B cell (primary cell): ENCODE results near the gene NPAS2. TPM values are rescaled to one million over a fixed set of nuclear protein-coding genes. Genes with fewer than 3 reads are reported as not detected.

Experiments
- ATAC-seq: fragments of 200-7000 bp; cut with Tn5 transposase; one replicate; pipeline ENCODE4 v1.10.0; 2021; ENCODE audit warnings: low read depth, mild to moderate bottlenecking, moderate number of reproducible peaks, moderate library complexity
- CTCF ChIA-PET: fragments of 350-600 bp; sonication (Branson Sonifier 250); formaldehyde crosslinking; loops from one replicate; lab custom pipeline; 2021; ENCODE audit warnings: antibody characterized with exemption, inconsistent platforms; lab: Charles Lee
- POLR2A ChIA-PET: fragments of 350-600 bp; sonication (Branson Sonifier 250); formaldehyde crosslinking; loops from one replicate; lab custom pipeline; 2021; ENCODE audit warnings: antibody characterized with exemption; lab: Charles Lee
- DNase-seq: peaks from one replicate; pipeline ENCODE4 v3.0.0; 2013
- H2AFZ ChIP-seq: 2 replicates; pipeline ENCODE4 v1.6.1; 2012; ENCODE audit warnings: mild to moderate bottlenecking, low read depth, low read length; ENCODE audit not compliant: insufficient read depth, poor library complexity, severe bottlenecking
- H3K27ac ChIP-seq, 2 donors: 1 replicate in 1 of 2; 2 replicates in 1 of 2; pipeline ENCODE4 v1.5.1; 2012 to 2013; ENCODE audit warnings: low read length in 2 of 2, mild to moderate bottlenecking in 2 of 2, moderate library complexity in 1 of 2
- H3K27me3 ChIP-seq, 4 experiments: fragments of 200-600 bp in 1 of 4; sonication (generic) in 1 of 4; replicated peaks in 1 of 4; 1 replicate in 2 of 4; 2 replicates in 2 of 4; pipeline versions ENCODE4 v1.6.1 to v1.7.0; 2013 to 2016; ENCODE audit warnings: low read length in 3 of 4, mild to moderate bottlenecking in 2 of 4, mixed read lengths in 1 of 4, moderate library complexity in 1 of 4; ENCODE audit not compliant: insufficient read depth in 4 of 4, control insufficient read depth in 3 of 4; ENCODE audit errors: control extremely low read depth in 1 of 4
- H3K36me3 ChIP-seq, 2 experiments: replicated peaks in 1 of 2; 1 replicate in 1 of 2; 2 replicates in 1 of 2; pipeline versions ENCODE4 v1.6.1 to v1.7.1; 2013; ENCODE audit warnings: low read length in 1 of 2; ENCODE audit not compliant: insufficient read depth in 2 of 2, control insufficient read depth in 1 of 2; ENCODE audit errors: control extremely low read depth in 1 of 2, extremely low read depth in 1 of 2
- H3K4me1 ChIP-seq, 2 donors: fragments of 200-600 bp in 1 of 2; sonication (generic) in 1 of 2; 1 replicate in 1 of 2; 2 replicates in 1 of 2; pipeline versions ENCODE4 v1.5.1 to v1.6.1; 2013 to 2017; ENCODE audit warnings: low read length in 2 of 2; ENCODE audit not compliant: control insufficient read depth in 2 of 2, insufficient read depth in 2 of 2
- H3K4me2 ChIP-seq: replicated peaks from 2 replicates; pipeline ENCODE3; 2012; ENCODE audit warnings: mild to moderate bottlenecking, low read depth, low read length; ENCODE audit not compliant: poor library complexity, severe bottlenecking
- H3K4me3 ChIP-seq, 5 experiments: fragments of 200-600 bp in 1 of 5; sonication (generic) in 1 of 5; 1 replicate in 3 of 5; 2 replicates in 2 of 5; pipeline versions ENCODE4 v1.5.1 to v1.7.0; 2011 to 2016; ENCODE audit warnings: low read length in 4 of 5, mild to moderate bottlenecking in 4 of 5, low read depth in 2 of 5, control low read depth in 1 of 5, moderate library complexity in 1 of 5; ENCODE audit not compliant: insufficient read depth in 1 of 5; ENCODE audit errors: control extremely low read depth in 1 of 5, extremely low read depth in 1 of 5
- H3K79me2 ChIP-seq: fragments of 200-600 bp; sonication (generic); one replicate; pipeline ENCODE4 v1.6.0; 2016; ENCODE audit warnings: low read length; ENCODE audit not compliant: control insufficient read depth, insufficient read depth
- H3K9ac ChIP-seq: fragments of 200-600 bp; sonication (generic); 2 replicates; pipeline ENCODE4 v1.6.1; 2017; ENCODE audit warnings: mild to moderate bottlenecking, low read length, moderate library complexity
- H3K9me3 ChIP-seq, 3 donors: one replicate each; pipeline versions ENCODE4 v1.6.1 to v1.7.1; 2013; ENCODE audit warnings: low read length in 2 of 3; ENCODE audit not compliant: control insufficient read depth in 2 of 3, insufficient read depth in 1 of 3; ENCODE audit errors: control extremely low read depth in 1 of 3
- H4K20me1 ChIP-seq: 2 replicates; pipeline ENCODE4 v1.6.0; 2012; ENCODE audit warnings: mild to moderate bottlenecking, low read length; ENCODE audit not compliant: insufficient read depth, control insufficient read depth, poor library complexity, severe bottlenecking
- H3K27ac Mint-ChIP-seq: one replicate; pipeline ENCODE4 v1.8.0; 2021; ENCODE audit warnings: mixed read lengths
- H3K27me3 Mint-ChIP-seq: one replicate; pipeline ENCODE4 v1.8.0; 2021; ENCODE audit warnings: mixed read lengths
- H3K4me1 Mint-ChIP-seq: one replicate; pipeline ENCODE4 v1.8.0; 2021; ENCODE audit warnings: mixed read lengths
- H3K4me3 Mint-ChIP-seq: one replicate; pipeline ENCODE4 v1.8.0; 2021; ENCODE audit warnings: mixed read lengths
- H3K9me3 Mint-ChIP-seq: one replicate; pipeline ENCODE4 v1.8.0; 2022; ENCODE audit warnings: mixed read lengths; ENCODE audit not compliant: insufficient read depth
- CTCF ChIP-seq: fragments of 200-600 bp; IDR thresholded peaks from one replicate; pipeline ENCODE4 v1.8.0; 2022; ENCODE audit warnings: antibody characterized with exemption, mild to moderate bottlenecking
- EZH2 ChIP-seq: IDR thresholded peaks from 2 replicates; pipeline ENCODE4 v1.6.1; 2012; ENCODE audit warnings: borderline replicate concordance, low read depth, mild to moderate bottlenecking, moderate library complexity, low read length; ENCODE audit not compliant: insufficient read depth, poor library complexity, severe bottlenecking
- WGBS: methylation state at CpG from one replicate; pipeline ENCODE4 v1.1.5; 2013; ENCODE audit warnings: missing lambda C conversion rate; ENCODE audit not compliant: insufficient coverage; 5-methylcytosine and 5-hydroxymethylcytosine counted together
- intact Hi-C: fragments of 100-400 bp; cut with micrococcal nuclease; formaldehyde crosslinking; loops from one replicate; pipeline ENCODE4 v1.10.0; 2022
- polyA plus RNA-seq: library from polyadenylated mRNA; depleted of rRNA; stranded (reverse); fragments of >200 nt; gene quantifications from 2 replicates; pipeline ENCODE4 v1.2.3, GENCODE V29; 2012
- total RNA-seq, 2 donors: library from RNA; stranded (reverse); fragments of 120-200 nt in 1 of 2; gene quantifications; 1 replicate in 1 of 2; 2 replicates in 1 of 2; pipeline versions ENCODE4 v1.2.3 to v1.2.4, GENCODE V29; 2013 to 2022

NPAS2 gene
- total and polyA plus RNA-seq, 2 donors (not counting 1 experiment from before 2014, with no cell fraction given): not detected

DNA sequence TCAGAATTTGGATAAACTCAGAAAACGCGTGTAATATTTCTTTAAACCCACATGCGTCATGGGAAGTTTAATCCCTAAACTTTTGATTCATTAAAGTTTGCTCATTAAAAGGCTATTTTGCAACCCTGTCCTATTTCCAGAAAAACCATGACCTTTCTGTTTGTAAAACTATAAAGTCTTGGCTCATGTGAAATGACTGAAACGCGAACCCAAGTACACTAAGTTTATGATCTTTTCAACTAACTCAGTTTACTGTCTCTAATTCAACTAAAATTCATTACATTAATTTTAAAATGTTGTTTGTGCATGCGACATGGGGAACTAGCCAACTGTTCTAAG, 178.3 kb downstream of the NPAS2 start:
- CTCF ChIA-PET: interaction anchor here (2.0 kb wide), 1 partner anchor 12 kb away, joined by 5 read pairs; no protein-coding TSS in a partner anchor
- no peak overlapping the region for H3K9ac ChIP-seq
- H3K4me2 ChIP-seq: no peak overlapping the region
- no peak overlapping the region for H2AFZ ChIP-seq
- no peak overlapping the region for H3K27ac ChIP-seq
- no peak overlapping the region for H3K4me3 ChIP-seq
- DNase-seq (no peak), ATAC-seq (no peak)
- H3K9me3 ChIP-seq: peaks cover 0 to 6% (median 0%) of the 10 kb centered on the region in 3 donors
- Mint-ChIP-seq H3K27ac (no peak overlapping the region), H3K4me3 (no peak overlapping the region), H3K9me3 (no peaks in the 10 kb centered on the region), H3K27me3 (no peaks in the 10 kb centered on the region), H3K4me1 (peaks cover 14% of the 10 kb centered on the region)
- H3K79me2 ChIP-seq: peaks cover 11% of the 10 kb centered on the region
- no peak for TF ChIP-seq CTCF
- no peak for TF ChIP-seq EZH2
- H3K36me3 ChIP-seq: peaks cover 0 to 2% of the 10 kb centered on the region in 2 experiments
- peaks cover 8 to 12% of the 10 kb centered on the region in 2 donors for H3K4me1 ChIP-seq
- no peaks in the 10 kb centered on the region for H3K27me3 ChIP-seq
- WGBS: 100% methylated on average over 1 of the region's 6 CpGs
- H4K20me1 ChIP-seq: peaks cover 4% of the 10 kb centered on the region
- POLR2A ChIA-PET: no interaction called here
- intact Hi-C loops: no loop called here

DNA sequence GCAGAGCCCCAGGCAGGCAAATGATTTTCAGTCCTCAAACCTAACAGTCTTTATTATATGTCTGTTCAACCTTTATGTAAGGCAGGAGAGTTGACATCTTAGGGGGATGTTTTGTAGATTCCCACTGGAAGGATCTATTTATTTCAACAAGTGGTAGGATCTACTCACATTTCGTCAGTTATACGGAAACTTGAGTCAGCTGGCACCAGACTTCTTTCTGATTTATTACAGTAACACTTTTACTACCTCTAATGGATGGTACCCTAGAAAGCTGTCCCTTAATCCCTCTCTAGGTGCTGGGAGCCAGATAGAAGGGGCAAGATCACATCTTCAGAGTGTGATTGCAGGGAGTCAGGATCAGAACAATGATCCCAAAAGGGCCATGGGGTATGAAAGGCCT, 180.1 kb downstream of the NPAS2 start:
- Mint-ChIP-seq H3K4me1 (peaks cover 31% of the 10 kb centered on the region), H3K27me3 (no peaks in the 10 kb centered on the region), H3K27ac (no peak overlapping the region), H3K9me3 (no peaks in the 10 kb centered on the region), H3K4me3 (peak overlapping the region; percentile 29)
- Histone ChIP-seq H3K9me3 (peaks cover 0 to 4% (median 0%) of the 10 kb centered on the region in 3 donors), H4K20me1 (peaks cover 22% of the 10 kb centered on the region), H3K27me3 (no peaks in the 10 kb centered on the region), H3K4me3 (no peak overlapping the region), H3K4me1 (peaks cover 15 to 21% of the 10 kb centered on the region in 2 donors), H3K27ac (no peak overlapping the region), H3K4me2 (no peak overlapping the region), H3K79me2 (peaks cover 21% of the 10 kb centered on the region), H3K36me3 (peaks cover 9 to 20% of the 10 kb centered on the region in 2 experiments), H2AFZ (peak overlapping the region; percentile 6), H3K9ac (no peak overlapping the region)
- intact Hi-C loops: loop anchor here (5.0 kb wide), 1 partner anchor 622 kb away; no protein-coding TSS in a partner anchor
- ChIA-PET CTCF (no interaction called here), POLR2A (no interaction called here)
- no peak for TF ChIP-seq CTCF
- TF ChIP-seq EZH2: no peak
- DNase-seq (no peak), ATAC-seq (no peak)
- 100% methylated on average over 2 of the region's 2 CpGs for WGBS
